Endothelial cell of umbilical vein (primary cell): Measurements from ENCODE around the gene CNNM3. TPM values are rescaled to one million over a fixed set of nuclear protein-coding genes. Genes with fewer than 3 reads are reported as not detected.

ENCODE experiments used
- BruUV-seq: library from RNA; stranded (reverse); fragments of 400-500 nt; replicated peaks from 2 replicates; lab custom pipeline; 2021; lab: Mats Ljungman, UMichigan
- CTCF ChIA-PET: fragments of 300-600, 350-600 bp; sonication (Branson Sonifier 250); formaldehyde crosslinking; loops from one replicate; lab custom pipeline; 2021; ENCODE audit warnings: antibody characterized with exemption, inconsistent platforms; lab: Charles Lee
- POLR2A ChIA-PET: fragments of 300-600, 350-600 bp; sonication (Branson Sonifier 250); formaldehyde crosslinking; loops from one replicate; lab custom pipeline; 2021; ENCODE audit warnings: antibody characterized with exemption, inconsistent platforms; lab: Charles Lee
- DNase-seq: peaks from one replicate; pipeline ENCODE4 v3.0.0-alpha.2; 2011; ENCODE audit warnings: low read depth, low spot score
- FAIRE-seq: peaks from 2 replicates; lab custom pipeline; 2011; peaks lifted over from hg19 to GRCh38; lab: Jason Lieb, UNC
- H2AFZ ChIP-seq: 2 replicates; pipeline ENCODE4 v1.6.0; 2012; ENCODE audit warnings: low read depth, low read length, control low read depth, inconsistent platforms
- H3K27ac ChIP-seq: 2 replicates; pipeline ENCODE4 v1.5.1; 2011; ENCODE audit warnings: low read depth, mild to moderate bottlenecking, control low read depth, low read length, moderate library complexity; ENCODE audit not compliant: insufficient read depth
- H3K27me3 ChIP-seq, 2 experiments: 2 replicates each; pipeline versions ENCODE4 v1.6.0 to v1.6.1; 2011; ENCODE audit warnings: low read length in 2 of 2, mixed read lengths in 1 of 2; ENCODE audit not compliant: control insufficient read depth in 2 of 2, insufficient read depth in 2 of 2
- H3K36me3 ChIP-seq, 2 experiments: 2 replicates in 1 of 2; 3 replicates in 1 of 2; pipeline ENCODE4 v1.5.1; 2011; ENCODE audit warnings: low read length in 2 of 2, mild to moderate bottlenecking in 1 of 2, moderate library complexity in 1 of 2; ENCODE audit not compliant: control insufficient read depth in 2 of 2, insufficient read depth in 2 of 2; ENCODE audit errors: extremely low read depth in 1 of 2
- H3K4me1 ChIP-seq: 3 replicates; pipeline ENCODE4 v1.5.1; 2011; ENCODE audit warnings: mild to moderate bottlenecking, low read length; ENCODE audit not compliant: control insufficient read depth, insufficient read depth; ENCODE audit errors: extremely low read depth
- H3K4me2 ChIP-seq: 2 replicates; pipeline ENCODE4 v1.6.1; 2011; ENCODE audit warnings: low read length, control low read depth, mixed read lengths; ENCODE audit not compliant: insufficient read depth
- H3K4me3 ChIP-seq, 3 experiments: fragments of 200-600 bp in 1 of 3; sonication (generic), shearing (Covaris generic) in 1 of 3; replicated peaks in 1 of 3; 2 replicates each; pipeline ENCODE4 v1.5.1; 2011 to 2016; ENCODE audit warnings: control low read depth in 3 of 3, low read length in 3 of 3, mild to moderate bottlenecking in 2 of 3, inconsistent platforms in 1 of 3, low read depth in 1 of 3, moderate library complexity in 1 of 3; ENCODE audit not compliant: insufficient read depth in 1 of 3
- H3K79me2 ChIP-seq: 2 replicates; pipeline ENCODE4 v1.6.0; 2012; ENCODE audit warnings: low read length, inconsistent platforms; ENCODE audit not compliant: control insufficient read depth, insufficient read depth
- H3K9ac ChIP-seq: replicated peaks from 2 replicates; pipeline ENCODE3; 2011; ENCODE audit warnings: low read length, control low read depth; ENCODE audit not compliant: insufficient read depth; ENCODE audit errors: extremely low read depth
- H3K9me1 ChIP-seq: replicated peaks from 3 replicates; pipeline ENCODE4 v1.6.0; 2011; ENCODE audit warnings: mild to moderate bottlenecking, low read length; ENCODE audit not compliant: control insufficient read depth, insufficient read depth; ENCODE audit errors: extremely low read depth
- H3K9me3 ChIP-seq: replicated peaks from 2 replicates; pipeline ENCODE4 v1.5.1; 2012; ENCODE audit warnings: low read length, inconsistent platforms; ENCODE audit not compliant: control insufficient read depth, insufficient read depth
- H4K20me1 ChIP-seq: replicated peaks from 2 replicates; pipeline ENCODE3; 2011; ENCODE audit warnings: mild to moderate bottlenecking, low read length; ENCODE audit not compliant: control insufficient read depth, insufficient read depth; ENCODE audit errors: extremely low read depth
- CTCF ChIP-seq, 2 donors: IDR thresholded peaks; 1 replicate in 1 of 2; 2 replicates in 1 of 2; pipeline ENCODE4 v1.5.1; 2011; ENCODE audit warnings: low read length in 2 of 2, mild to moderate bottlenecking in 2 of 2, moderate library complexity in 2 of 2, control low read depth in 1 of 2, inconsistent platforms in 1 of 2, low read depth in 1 of 2; ENCODE audit not compliant: insufficient read depth in 1 of 2; ENCODE audit errors: extremely low read depth in 1 of 2
- FOS ChIP-seq: IDR thresholded peaks from 2 replicates; pipeline ENCODE4 v1.6.1; 2011; ENCODE audit warnings: mild to moderate bottlenecking, low read length, moderate library complexity, borderline replicate concordance; ENCODE audit not compliant: insufficient read depth
- GATA2 ChIP-seq: IDR thresholded peaks from 2 replicates; pipeline ENCODE4 v1.7.0; 2011; ENCODE audit warnings: low read depth, mild to moderate bottlenecking, moderate library complexity, mixed read lengths, low read length; ENCODE audit not compliant: insufficient read length, insufficient read depth
- JUN ChIP-seq: IDR thresholded peaks from 2 replicates; pipeline ENCODE4 v1.6.1; 2011; ENCODE audit warnings: borderline replicate concordance, low read depth; ENCODE audit not compliant: insufficient read length, insufficient read depth
- POLR2A ChIP-seq: IDR thresholded peaks from 2 replicates; pipeline ENCODE4 v1.6.1; 2012; ENCODE audit warnings: low read depth, mild to moderate bottlenecking, control low read depth, low read length
- POLR2AphosphoS5 ChIP-seq: IDR thresholded peaks from 2 replicates; pipeline ENCODE4 v1.6.1; 2012; ENCODE audit warnings: low read depth, mild to moderate bottlenecking, control low read depth, low read length, moderate library complexity; ENCODE audit not compliant: insufficient read depth
- dilution Hi-C: fragments of 300-500 bp; cut with MboI; formaldehyde crosslinking; loops from one replicate; pipeline ENCODE4 v1.15.0; 2019; ENCODE audit warnings: low sequenced_read_pairs; ENCODE audit not compliant: extremely low pct_ligation_motif_present
- intact Hi-C: fragments of 100-400 bp; cut with micrococcal nuclease; formaldehyde crosslinking; loops from one replicate; pipeline ENCODE4 v1.10.0; 2022
- polyA plus RNA-seq, 4 experiments: library from polyadenylated mRNA; depleted of rRNA in 3 of 4; stranded (reverse) in 3 of 4; unstranded in 1 of 4; fragments of >200 nt; gene quantifications; 2 replicates each; pipeline versions ENCODE4 v1.2.1 to v1.2.3, GENCODE V29; 2011 to 2012; ENCODE audit warnings: missing spikeins in 1 of 4
- total RNA-seq: library from RNA; stranded (reverse); gene quantifications from 2 replicates; pipeline ENCODE4 v1.2.3, GENCODE V29; 2021
- TF ChIP-seq, protein P1 (sequence below): IDR thresholded peaks from 2 replicates; pipeline ENCODE4 v1.6.1; 2011; ENCODE audit not compliant: insufficient read depth, insufficient read length

The CNNM3 gene
- total and polyA plus RNA-seq, 2 donors (not counting 3 experiments of a cell fraction or from before 2014, with no cell fraction given), result 13.0 to 14.9 TPM

DNA sequence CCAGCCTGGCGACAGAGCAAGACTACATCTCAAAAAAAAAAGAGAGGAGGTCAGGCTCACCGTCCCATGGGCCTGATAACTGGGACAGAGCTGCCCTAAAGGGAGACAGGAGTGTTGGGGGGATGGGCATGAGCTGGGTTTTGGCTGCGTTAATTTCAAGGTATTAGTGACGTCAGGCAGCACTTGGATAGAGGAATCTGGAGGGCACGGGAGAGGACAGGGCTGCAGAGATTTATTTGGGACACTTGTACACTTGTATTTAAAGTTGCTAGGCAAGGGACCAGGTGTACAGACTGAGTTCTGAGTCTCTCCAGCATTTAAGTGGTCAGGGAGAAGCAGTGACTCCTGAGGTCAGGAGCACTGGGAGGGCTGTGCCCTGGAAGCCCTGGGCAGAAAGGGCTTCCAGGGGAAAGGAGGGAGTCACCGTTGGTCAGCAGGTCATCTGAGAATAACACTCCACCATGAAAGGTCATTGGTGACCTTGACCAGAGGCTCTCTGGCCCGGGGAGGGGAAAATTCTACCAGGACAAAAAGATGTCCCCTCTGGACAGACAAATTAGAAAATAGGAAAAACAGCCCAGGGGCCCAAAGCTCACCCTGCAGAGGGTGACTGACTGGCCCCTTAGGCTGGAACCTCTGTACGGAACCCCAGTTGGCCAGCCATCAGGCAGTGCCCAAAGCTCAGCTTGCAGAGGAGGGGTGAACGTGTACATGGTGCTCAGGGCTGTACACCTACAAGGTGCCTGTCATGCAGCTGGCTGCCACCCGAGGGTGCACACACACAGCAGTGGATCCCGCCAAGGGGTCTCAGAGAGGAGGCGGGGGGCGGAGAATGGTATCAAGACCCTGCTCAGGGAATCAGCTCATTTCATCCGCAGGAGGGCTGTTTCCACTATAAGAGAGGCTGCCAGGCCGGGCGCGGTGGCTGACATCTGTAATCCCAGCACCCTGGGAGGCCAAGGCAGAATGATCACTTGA lies 23.0 kb upstream of the CNNM3 start:
- Histone ChIP-seq H3K27me3 (no peaks in the 10 kb centered on the region), H2AFZ (no peak overlapping the region), H3K36me3 (no peaks in the 10 kb centered on the region), H3K27ac (no peak overlapping the region), H3K4me3 (no peak overlapping the region), H3K9ac (no peak overlapping the region), H3K79me2 (no peaks in the 10 kb centered on the region), H4K20me1 (no peaks in the 10 kb centered on the region), H3K9me3 (no peaks in the 10 kb centered on the region), H3K4me1 (no peaks in the 10 kb centered on the region), H3K9me1 (no peaks in the 10 kb centered on the region), H3K4me2 (no peak overlapping the region)
- CTCF ChIA-PET, result interaction anchor here (0.6 to 1.7 kb wide), 4 partner anchors 8 to 30 kb away, joined by 3 to 5 read pairs (median 4); no protein-coding TSS in a partner anchor
- POLR2A ChIA-PET, result interaction anchor here (0.6 kb wide), 1 partner anchor 75 kb away, joined by 4 read pairs; no protein-coding TSS in a partner anchor
- TF ChIP-seq FOS (no peak), POLR2AphosphoS5 (no peak), POLR2A (no peak), CTCF (IDR thresholded peaks at IDR 0.05; ENCODE audit: extremely low read depth in 1 of 2, insufficient read depth in 1 of 2, low read depth in 1 of 2, low read length in 2 of 2) (no peak), JUN (no peak), GATA2 (no peak)
- TF ChIP-seq, protein P1, sequence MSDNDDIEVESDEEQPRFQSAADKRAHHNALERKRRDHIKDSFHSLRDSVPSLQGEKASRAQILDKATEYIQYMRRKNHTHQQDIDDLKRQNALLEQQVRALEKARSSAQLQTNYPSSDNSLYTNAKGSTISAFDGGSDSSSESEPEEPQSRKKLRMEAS, result no peak
- dilution Hi-C loops (no loop called here), intact Hi-C loops (no loop called here)
- no TSS peak for BruUV-seq
- no peak for FAIRE-seq
- no peak for DNase-seq
